GM18867 (cell line): ENCODE data around the gene SLC7A10.

Source experiments
- ATAC-seq: cut with Tn5 transposase; IDR thresholded peaks from one replicate; pipeline ENCODE4 v1.9.1; 2021; ENCODE audit warnings: mild to moderate bottlenecking, moderate library complexity; ENCODE audit not compliant: unreplicated experiment

SLC7A10 gene

GRCh38 chr19:33255781-33256180 is 30.1 kb upstream of the SLC7A10 start:
- ATAC-seq = no peak

- no peak for ATAC-seq
These were observed 28.7 kb upstream of the SLC7A10 start for GRCh38 chr19:33254245-33254824.

GRCh38 chr19:33252971-33253370 is 27.3 kb upstream of the SLC7A10 start:
- ATAC-seq = no peak

- ATAC-seq = no peak
These were observed 26.8 kb upstream of the SLC7A10 start for GRCh38 chr19:33252418-33252962.

GRCh38 chr19:33251526-33252090 is 26.0 kb upstream of the SLC7A10 start:
- no peak for ATAC-seq

GRCh38 chr19:33251076-33251475 is 25.4 kb upstream of the SLC7A10 start:
- ATAC-seq = no peak

- ATAC-seq = no peak
These were observed 24.9 kb upstream of the SLC7A10 start for GRCh38 chr19:33250500-33250899.

- no peak for ATAC-seq
These were observed 24.2 kb upstream of the SLC7A10 start for GRCh38 chr19:33249740-33250366.

GRCh38 chr19:33248954-33249613 is 23.4 kb upstream of the SLC7A10 start:
- no peak for ATAC-seq

GRCh38 chr19:33248553-33248953 is 22.9 kb upstream of the SLC7A10 start:
- ATAC-seq = no peak

- ATAC-seq = no peak
These were observed 22.5 kb upstream of the SLC7A10 start for GRCh38 chr19:33248104-33248503.

GRCh38 chr19:33247441-33247819 is 21.8 kb upstream of the SLC7A10 start:
- no peak for ATAC-seq

GRCh38 chr19:33246709-33247440 is 21.2 kb upstream of the SLC7A10 start:
- ATAC-seq = no peak

GRCh38 chr19:33245948-33246708 is 20.5 kb upstream of the SLC7A10 start:
- no peak for ATAC-seq

- ATAC-seq = no peak
These were observed 17.3 kb upstream of the SLC7A10 start for GRCh38 chr19:33242911-33243310.

GRCh38 chr19:33242131-33242530 is 16.5 kb upstream of the SLC7A10 start:
- no peak for ATAC-seq

GRCh38 chr19:33241530-33242101 is 16.0 kb upstream of the SLC7A10 start:
- no peak for ATAC-seq

GRCh38 chr19:33241091-33241529 is 15.5 kb upstream of the SLC7A10 start:
- no peak for ATAC-seq

GRCh38 chr19:33240181-33240771 is 14.6 kb upstream of the SLC7A10 start:
- no peak for ATAC-seq
